SK-N-SH treated with all-trans-retinoic acid at 6 μM for 48 hours (cell line): ENCODE results near the gene LRRFIP2.

Source experiments
- ATAC-seq: fragments of 200-7000 bp; cut with Tn5 transposase; 3 replicates; pipeline ENCODE4 v1.9.1; 2020; ENCODE audit warnings: mild to moderate bottlenecking, moderate library complexity
- ARNTL ChIP-seq: fragments of 450-650 bp; formaldehyde crosslinking; IDR thresholded peaks from 2 replicates; pipeline ENCODE4 v1.5.0; 2020; ENCODE audit warnings: low read depth, mild to moderate bottlenecking, moderate library complexity, borderline replicate concordance
- BACH2 ChIP-seq: fragments of 250-450 bp; sonication (Bioruptor Pico); IDR thresholded peaks from 2 replicates; pipeline ENCODE4 v1.9.0; 2021; ENCODE audit warnings: mild to moderate bottlenecking, borderline replicate concordance
- CREB5 ChIP-seq: fragments of 250-450 bp; sonication (Bioruptor Pico); IDR thresholded peaks from 2 replicates; pipeline ENCODE4 v1.5.1; 2020; ENCODE audit warnings: low read depth, mild to moderate bottlenecking, moderate library complexity
- CSDC2 ChIP-seq: fragments of 250-450 bp; sonication (Bioruptor Pico); IDR thresholded peaks from 2 replicates; pipeline ENCODE4 v1.5.0; 2020; ENCODE audit warnings: mild to moderate bottlenecking, moderate library complexity
- CSRNP3 ChIP-seq: fragments of 250-450 bp; sonication (Bioruptor Pico); IDR thresholded peaks from 2 replicates; pipeline ENCODE4 v1.5.1; 2021; ENCODE audit warnings: mild to moderate bottlenecking, moderate library complexity
- ESRRG ChIP-seq: fragments of 250-450 bp; sonication (Bioruptor Pico); IDR thresholded peaks from 2 replicates; pipeline ENCODE4 v1.6.1; 2021; ENCODE audit warnings: mild to moderate bottlenecking
- GLIS3 ChIP-seq: fragments of 250-450 bp; sonication (Bioruptor Pico); IDR thresholded peaks from 2 replicates; pipeline ENCODE4 v1.5.0; 2020; ENCODE audit warnings: mild to moderate bottlenecking, moderate library complexity
- ISL1 ChIP-seq: fragments of 250-450 bp; sonication (Bioruptor Pico); IDR thresholded peaks from 2 replicates; pipeline ENCODE4 v2.1.2; 2022; ENCODE audit warnings: mild to moderate bottlenecking, moderate library complexity
- OSR1 ChIP-seq: fragments of 250-450 bp; sonication (Bioruptor Pico); IDR thresholded peaks from 2 replicates; pipeline ENCODE4 v1.8.0; 2022; ENCODE audit warnings: moderate library complexity, mild to moderate bottlenecking, inconsistent platforms
- PATZ1 ChIP-seq: fragments of 250-450 bp; sonication (Bioruptor Pico); IDR thresholded peaks from 2 replicates; pipeline ENCODE4 v1.8.0; 2020; ENCODE audit warnings: mild to moderate bottlenecking, moderate library complexity, borderline replicate concordance
- PPARA ChIP-seq: fragments of 250-450 bp; sonication (Bioruptor Pico); IDR thresholded peaks from 2 replicates; pipeline ENCODE4 v1.5.0; 2020; ENCODE audit warnings: mild to moderate bottlenecking, borderline replicate concordance
- RARB ChIP-seq: fragments of 250-450 bp; sonication (Bioruptor Pico); IDR thresholded peaks from 2 replicates; pipeline ENCODE4 v1.8.0; 2021; ENCODE audit warnings: mild to moderate bottlenecking, moderate library complexity
- SNAI2 ChIP-seq: fragments of 250-450 bp; sonication (Bioruptor Pico); IDR thresholded peaks from 2 replicates; pipeline ENCODE4 v1.5.0; 2020; ENCODE audit warnings: mild to moderate bottlenecking, moderate library complexity
- TCF4 ChIP-seq: fragments of 250-450 bp; sonication (Bioruptor Pico); IDR thresholded peaks from 2 replicates; pipeline ENCODE4 v1.8.0; 2021; ENCODE audit warnings: mild to moderate bottlenecking, moderate library complexity, borderline replicate concordance
- TOX ChIP-seq: fragments of 250-450 bp; sonication (Bioruptor Pico); IDR thresholded peaks from 2 replicates; pipeline ENCODE4 v1.8.0; 2021; ENCODE audit warnings: mild to moderate bottlenecking, moderate library complexity, borderline replicate concordance
- TSHZ2 ChIP-seq: fragments of 250-450 bp; sonication (Bioruptor Pico); IDR thresholded peaks from 2 replicates; pipeline ENCODE4 v1.5.0; 2020; ENCODE audit warnings: mild to moderate bottlenecking, moderate library complexity
- ZC3H10 ChIP-seq: fragments of 250-450 bp; sonication (Bioruptor Pico); IDR thresholded peaks from 2 replicates; pipeline ENCODE4 v1.5.1; 2021; ENCODE audit warnings: mild to moderate bottlenecking, moderate library complexity
- ZFP3 ChIP-seq: fragments of 250-450 bp; sonication (Bioruptor Pico); IDR thresholded peaks from 2 replicates; pipeline ENCODE4 v1.5.0; 2020; ENCODE audit warnings: mild to moderate bottlenecking, moderate library complexity
- ZFP30 ChIP-seq: fragments of 450-650 bp; formaldehyde crosslinking; IDR thresholded peaks from 2 replicates; pipeline ENCODE4 v1.5.0; 2022; ENCODE audit warnings: mild to moderate bottlenecking, moderate library complexity
- ZNF565 ChIP-seq: fragments of 450-650 bp; formaldehyde crosslinking; conservative IDR thresholded peaks from 2 replicates; pipeline ENCODE4 v1.5.0; 2020; ENCODE audit warnings: low read depth, mild to moderate bottlenecking, moderate library complexity
- ZNF70 ChIP-seq: fragments of 450-650 bp; formaldehyde crosslinking; IDR thresholded peaks from 2 replicates; pipeline ENCODE4 v1.5.0; 2020; ENCODE audit warnings: mild to moderate bottlenecking, moderate library complexity
- ZNF8 ChIP-seq: fragments of 450-650 bp; formaldehyde crosslinking; IDR thresholded peaks from 2 replicates; pipeline ENCODE4 v1.5.0; 2020; ENCODE audit warnings: mild to moderate bottlenecking, moderate library complexity

LRRFIP2 gene

GRCh38 chr3:37144806-37145205, 29.6 kb downstream of the LRRFIP2 start:
- no peak for ATAC-seq
- TF ChIP-seq PATZ1 (CRISPR knock-in tag) (no peak), ZFP3 (CRISPR knock-in tag) (no peak), TSHZ2 (CRISPR knock-in tag) (no peak), CSDC2 (CRISPR knock-in tag) (no peak), RARB (CRISPR knock-in tag) (no peak), ZNF565 (no peak), ZC3H10 (no peak), SNAI2 (CRISPR knock-in tag) (no peak), ZNF8 (no peak), CREB5 (CRISPR knock-in tag) (no peak), ZNF70 (CRISPR knock-in tag) (no peak), TOX (CRISPR knock-in tag) (no peak), CSRNP3 (CRISPR knock-in tag) (no peak), GLIS3 (CRISPR knock-in tag) (no peak), ISL1 (CRISPR knock-in tag) (no peak), ARNTL (no peak), BACH2 (CRISPR knock-in tag) (no peak), TCF4 (CRISPR knock-in tag) (no peak)

- no peak for TF ChIP-seq ZNF8
- no peak for TF ChIP-seq ZFP30
- no peak for TF ChIP-seq TOX (CRISPR knock-in tag)
- TF ChIP-seq ZFP3 (CRISPR knock-in tag) = no peak
- TF ChIP-seq ZNF70 (CRISPR knock-in tag) = no peak
- TF ChIP-seq ESRRG (CRISPR knock-in tag) = no peak
- TF ChIP-seq ISL1 (CRISPR knock-in tag) = no peak
- TF ChIP-seq CREB5 (CRISPR knock-in tag) = no peak
- no peak for TF ChIP-seq OSR1 (CRISPR knock-in tag)
- ATAC-seq = no peak
Measured at GRCh38 chr3:37143821-37144220, 30.6 kb downstream of the LRRFIP2 start.

GRCh38 chr3:37141676-37142075, 32.7 kb downstream of the LRRFIP2 start:
- no peak for ATAC-seq

More at GRCh38 chr3:37141676-37142075, 32.7 kb downstream of the LRRFIP2 start:
- TF ChIP-seq TOX (CRISPR knock-in tag) (no peak), RARB (CRISPR knock-in tag) (no peak), CSDC2 (CRISPR knock-in tag) (no peak), ZC3H10 (no peak), GLIS3 (CRISPR knock-in tag) (no peak), PPARA (no peak), TSHZ2 (CRISPR knock-in tag) (no peak), CSRNP3 (CRISPR knock-in tag) (no peak), ZNF565 (no peak), ZNF70 (CRISPR knock-in tag) (no peak), TCF4 (CRISPR knock-in tag) (no peak), CREB5 (CRISPR knock-in tag) (no peak), ZFP30 (no peak)
